GM19438 (cell line): ENCODE measurements around the gene MPL.

Experiments used
- ATAC-seq: cut with Tn5 transposase; IDR thresholded peaks from one replicate; pipeline ENCODE4 v1.9.1; 2021; ENCODE audit warnings: low read depth; ENCODE audit not compliant: unreplicated experiment

Gene MPL

DNA sequence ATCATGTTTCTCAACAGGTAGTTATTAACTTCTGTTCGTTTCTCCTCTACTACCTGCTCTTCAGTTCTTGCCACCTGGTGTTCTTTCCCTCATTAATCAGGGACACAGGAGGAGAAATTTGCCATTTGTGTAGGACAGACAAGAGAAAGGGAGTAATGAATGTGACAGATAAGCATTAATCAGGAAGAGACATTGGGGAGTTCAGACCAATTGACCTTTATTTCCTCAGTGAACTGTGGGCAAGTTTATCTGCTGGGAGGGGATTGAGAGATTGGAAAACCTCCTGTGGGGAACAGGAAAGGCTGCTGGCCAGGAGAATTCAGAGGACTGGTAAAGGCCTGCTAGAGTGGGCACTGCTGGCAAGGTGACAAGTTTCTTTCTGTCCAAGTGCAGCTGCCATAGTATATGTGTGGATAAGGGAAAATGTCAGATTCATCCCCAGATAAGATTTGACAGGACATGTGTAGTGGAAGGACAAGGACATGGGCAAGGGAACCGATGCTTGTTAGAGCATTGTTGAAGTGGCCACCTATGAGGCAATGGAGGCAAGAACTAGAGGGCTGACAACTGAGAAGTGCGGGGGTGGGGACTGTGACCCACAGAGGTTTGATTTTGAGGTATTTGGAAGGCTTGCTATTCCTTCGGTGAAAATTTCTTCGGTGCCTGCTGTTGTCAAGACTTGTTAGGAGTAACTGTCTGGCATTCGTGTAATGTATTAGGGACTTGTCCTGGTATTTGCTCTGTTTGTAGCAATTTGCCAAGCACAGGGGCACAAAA is 64.7 kb downstream of the MPL start:
- ATAC-seq = no peak
